Osteocyte (in vitro differentiated cells): Measurements from ENCODE around the gene FBXO10. TPM values are rescaled to one million over a fixed set of nuclear protein-coding genes. Genes with fewer than 3 reads are reported as not detected.

ENCODE experiments used
- DNase-seq: peaks from one replicate; pipeline ENCODE4 v3.0.0; 2021; ENCODE audit warnings: mixed read lengths; ENCODE audit not compliant: unreplicated experiment; ENCODE audit errors: extremely low spot score
- H3K27ac Mint-ChIP-seq: one replicate; pipeline ENCODE4 v1.8.0; 2021; ENCODE audit warnings: mild to moderate bottlenecking, mixed read lengths; ENCODE audit not compliant: unreplicated experiment
- H3K27me3 Mint-ChIP-seq: one replicate; pipeline ENCODE4 v1.8.0; 2021; ENCODE audit warnings: mixed read lengths; ENCODE audit not compliant: unreplicated experiment
- H3K36me3 Mint-ChIP-seq: one replicate; pipeline ENCODE4 v1.8.0; 2021; ENCODE audit warnings: mixed read lengths; ENCODE audit not compliant: unreplicated experiment
- H3K4me1 Mint-ChIP-seq: one replicate; pipeline ENCODE4 v1.8.0; 2021; ENCODE audit warnings: mixed read lengths; ENCODE audit not compliant: unreplicated experiment
- H3K4me3 Mint-ChIP-seq: one replicate; pipeline ENCODE4 v1.8.0; 2021; ENCODE audit warnings: mild to moderate bottlenecking, moderate library complexity, mixed read lengths; ENCODE audit not compliant: unreplicated experiment
- H3K9me3 Mint-ChIP-seq: one replicate; pipeline ENCODE4 v1.8.0; 2021; ENCODE audit warnings: mixed read lengths; ENCODE audit not compliant: unreplicated experiment
- long read RNA-seq: library from polyadenylated mRNA; unstranded; transcript quantifications from one replicate; pipeline ENCODE4 v2.0.0, GENCODE V29; 2021
- total RNA-seq: library from RNA; stranded (reverse); gene quantifications from 2 replicates; pipeline ENCODE4 v1.2.1, GENCODE V29; 2021
- TF ChIP-seq, protein P1 (sequence below): fragments of 200-600 bp; sonication (generic); IDR thresholded peaks from 2 replicates; pipeline ENCODE4 v1.5.0; 2021; ENCODE audit warnings: antibody characterized with exemption, mild to moderate bottlenecking, moderate library complexity

FBXO10 gene, protein sequence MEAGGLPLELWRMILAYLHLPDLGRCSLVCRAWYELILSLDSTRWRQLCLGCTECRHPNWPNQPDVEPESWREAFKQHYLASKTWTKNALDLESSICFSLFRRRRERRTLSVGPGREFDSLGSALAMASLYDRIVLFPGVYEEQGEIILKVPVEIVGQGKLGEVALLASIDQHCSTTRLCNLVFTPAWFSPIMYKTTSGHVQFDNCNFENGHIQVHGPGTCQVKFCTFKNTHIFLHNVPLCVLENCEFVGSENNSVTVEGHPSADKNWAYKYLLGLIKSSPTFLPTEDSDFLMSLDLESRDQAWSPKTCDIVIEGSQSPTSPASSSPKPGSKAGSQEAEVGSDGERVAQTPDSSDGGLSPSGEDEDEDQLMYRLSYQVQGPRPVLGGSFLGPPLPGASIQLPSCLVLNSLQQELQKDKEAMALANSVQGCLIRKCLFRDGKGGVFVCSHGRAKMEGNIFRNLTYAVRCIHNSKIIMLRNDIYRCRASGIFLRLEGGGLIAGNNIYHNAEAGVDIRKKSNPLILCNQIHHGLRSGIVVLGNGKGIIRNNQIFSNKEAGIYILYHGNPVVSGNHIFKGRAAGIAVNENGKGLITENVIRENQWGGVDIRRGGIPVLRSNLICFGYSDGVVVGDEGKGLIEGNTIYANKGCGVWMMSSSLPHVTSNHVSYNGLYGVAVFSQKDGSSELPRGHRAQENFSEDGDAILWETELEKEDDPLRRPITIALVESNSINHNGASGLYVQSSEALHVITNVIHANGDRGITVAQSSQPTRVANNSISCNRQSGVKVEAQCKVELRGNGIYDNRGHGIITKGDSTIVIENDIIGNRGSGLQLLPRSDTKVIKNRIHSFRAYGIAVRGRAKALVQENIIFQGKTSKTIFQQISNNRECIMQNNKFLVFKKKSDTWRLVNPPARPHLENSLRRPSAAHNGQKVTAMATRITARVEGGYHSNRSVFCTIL
- total RNA-seq = 20.5 and 21.0 TPM in 2 replicates
- long read RNA-seq, partial matches to known transcripts = 7 of 8 reads
- long read RNA-seq, other reads (novel, unspliced or antisense) = 1 of 8 reads

DNA sequence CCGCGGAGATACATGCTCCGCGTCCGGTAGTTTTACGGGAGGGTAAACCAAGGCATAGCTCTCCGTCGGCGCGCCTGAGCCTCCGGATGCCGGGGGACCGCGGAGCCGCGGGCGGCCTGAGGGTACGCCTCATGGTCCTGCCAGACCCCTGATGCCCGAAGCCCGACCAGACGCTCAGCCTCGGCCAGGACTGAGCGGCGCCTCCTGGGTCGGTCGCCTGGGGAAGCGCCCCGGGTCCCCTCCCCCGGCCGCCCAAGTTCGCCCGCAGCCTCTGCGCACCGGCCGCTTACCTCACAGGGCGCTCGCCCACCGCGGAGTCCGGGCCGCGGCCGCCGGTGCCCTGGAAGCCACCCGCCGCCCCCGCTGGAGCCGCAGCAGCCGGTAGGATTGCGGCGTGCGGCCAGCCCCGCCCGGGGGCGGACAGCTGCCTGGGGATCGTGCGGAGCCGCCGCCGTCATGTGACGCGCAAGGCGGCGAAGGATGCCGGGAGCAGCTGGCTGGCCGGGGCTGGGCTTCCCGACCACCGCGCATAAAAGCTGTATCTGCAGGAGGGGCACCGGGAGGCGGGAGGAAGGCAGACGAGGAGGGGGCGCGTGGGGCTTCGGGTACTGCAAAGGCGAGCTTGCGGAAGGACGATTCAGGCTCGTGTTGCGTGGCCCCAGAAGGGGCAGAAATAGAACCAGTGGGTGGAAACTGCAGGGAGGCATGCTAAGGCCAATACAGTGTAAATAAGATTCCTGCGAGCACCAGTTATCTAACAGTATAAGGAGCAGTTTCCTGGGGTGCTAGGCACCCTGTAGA lies at the start of gene FBXO10:
Gene FBXO10, minus strand, starts transcription at position 460 of the 801 bp plus-strand sequence. CDS start 34,612 bp downstream, outside the sequence.
- H3K27me3 Mint-ChIP-seq = no peaks in the 10 kb centered on the region
- peak within 1 kb of the TSS; percentile 89 for H3K4me3 Mint-ChIP-seq
- H3K36me3 Mint-ChIP-seq = peaks cover 4% of the 10 kb centered on the region
- H3K9me3 Mint-ChIP-seq = no peaks in the 10 kb centered on the region
- peak within 1 kb of the TSS; percentile 97 for H3K27ac Mint-ChIP-seq
- peak; percentile 92 for DNase-seq
- TF ChIP-seq, protein P1, sequence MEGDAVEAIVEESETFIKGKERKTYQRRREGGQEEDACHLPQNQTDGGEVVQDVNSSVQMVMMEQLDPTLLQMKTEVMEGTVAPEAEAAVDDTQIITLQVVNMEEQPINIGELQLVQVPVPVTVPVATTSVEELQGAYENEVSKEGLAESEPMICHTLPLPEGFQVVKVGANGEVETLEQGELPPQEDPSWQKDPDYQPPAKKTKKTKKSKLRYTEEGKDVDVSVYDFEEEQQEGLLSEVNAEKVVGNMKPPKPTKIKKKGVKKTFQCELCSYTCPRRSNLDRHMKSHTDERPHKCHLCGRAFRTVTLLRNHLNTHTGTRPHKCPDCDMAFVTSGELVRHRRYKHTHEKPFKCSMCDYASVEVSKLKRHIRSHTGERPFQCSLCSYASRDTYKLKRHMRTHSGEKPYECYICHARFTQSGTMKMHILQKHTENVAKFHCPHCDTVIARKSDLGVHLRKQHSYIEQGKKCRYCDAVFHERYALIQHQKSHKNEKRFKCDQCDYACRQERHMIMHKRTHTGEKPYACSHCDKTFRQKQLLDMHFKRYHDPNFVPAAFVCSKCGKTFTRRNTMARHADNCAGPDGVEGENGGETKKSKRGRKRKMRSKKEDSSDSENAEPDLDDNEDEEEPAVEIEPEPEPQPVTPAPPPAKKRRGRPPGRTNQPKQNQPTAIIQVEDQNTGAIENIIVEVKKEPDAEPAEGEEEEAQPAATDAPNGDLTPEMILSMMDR = no peak
- peaks cover 38% of the 10 kb centered on the region for H3K4me1 Mint-ChIP-seq

DNA sequence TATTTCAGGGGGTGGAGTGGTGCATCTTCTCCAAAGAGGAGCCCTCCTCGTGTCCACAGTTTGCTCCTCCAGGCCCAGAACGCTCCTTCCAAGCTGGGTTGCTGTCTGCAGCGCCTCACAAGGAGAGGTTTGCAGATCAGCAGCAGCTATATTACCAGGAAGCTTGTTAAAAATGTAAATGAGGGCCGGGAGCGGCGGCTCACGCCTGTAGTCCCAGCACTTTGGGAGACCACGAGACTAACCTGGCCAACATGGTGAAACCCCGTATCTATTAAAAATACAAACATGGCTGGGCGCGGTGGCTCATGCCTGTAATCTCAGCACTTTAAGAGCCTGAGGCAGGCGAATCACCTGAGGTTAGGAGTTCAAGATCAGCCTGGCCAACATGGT lies 49.6 kb upstream of the FBXO10 start:
- TF ChIP-seq, protein P1 = no peak
- no peak overlapping the region for H3K4me3 Mint-ChIP-seq
- no peak overlapping the region for H3K27ac Mint-ChIP-seq
- H3K4me1 Mint-ChIP-seq = no peaks in the 10 kb centered on the region
- peaks cover 52% of the 10 kb centered on the region for H3K27me3 Mint-ChIP-seq
- no peak for DNase-seq
- no peaks in the 10 kb centered on the region for H3K36me3 Mint-ChIP-seq
- H3K9me3 Mint-ChIP-seq = no peaks in the 10 kb centered on the region

DNA sequence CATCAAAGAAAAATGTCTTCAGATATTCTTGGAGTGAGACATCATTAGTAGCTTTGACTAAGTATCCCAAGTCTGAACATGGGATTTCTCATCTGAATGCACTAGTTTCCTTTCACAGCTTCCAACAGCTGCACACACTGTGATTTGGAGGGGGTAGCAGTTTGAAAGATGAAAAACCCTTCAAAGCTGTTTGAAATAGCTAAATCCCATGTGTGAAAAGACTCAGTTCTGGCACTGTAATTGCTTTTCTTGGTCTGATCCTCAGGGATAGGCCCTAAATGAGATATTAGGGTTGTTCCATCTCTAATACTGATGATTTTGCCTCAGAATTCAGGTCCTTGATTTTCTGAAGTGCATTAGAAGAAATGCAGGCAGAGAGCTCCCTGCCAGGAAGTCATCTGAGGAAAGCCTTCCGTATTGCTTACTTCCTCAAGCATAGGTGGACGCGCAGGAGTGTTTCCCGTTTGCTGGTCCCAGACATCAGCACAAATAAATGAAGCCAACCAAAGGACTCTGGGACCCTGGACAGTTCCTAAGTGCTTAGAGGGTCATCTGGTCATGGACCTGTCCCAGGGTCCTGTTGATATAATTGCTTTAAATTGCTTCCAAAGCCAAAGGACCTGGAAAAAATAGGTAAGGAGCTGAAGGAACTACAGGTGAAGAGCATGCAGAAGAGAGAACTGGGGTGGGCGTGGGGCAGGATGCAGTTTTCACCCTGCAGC lies 49.0 kb upstream of the FBXO10 start:
- no peaks in the 10 kb centered on the region for H3K4me1 Mint-ChIP-seq
- H3K27ac Mint-ChIP-seq = no peak overlapping the region
- no peaks in the 10 kb centered on the region for H3K9me3 Mint-ChIP-seq
- H3K27me3 Mint-ChIP-seq = peaks cover 50% of the 10 kb centered on the region
- H3K4me3 Mint-ChIP-seq = no peak overlapping the region
- DNase-seq = no peak
- TF ChIP-seq, protein P1 = no peak
- no peaks in the 10 kb centered on the region for H3K36me3 Mint-ChIP-seq

DNA sequence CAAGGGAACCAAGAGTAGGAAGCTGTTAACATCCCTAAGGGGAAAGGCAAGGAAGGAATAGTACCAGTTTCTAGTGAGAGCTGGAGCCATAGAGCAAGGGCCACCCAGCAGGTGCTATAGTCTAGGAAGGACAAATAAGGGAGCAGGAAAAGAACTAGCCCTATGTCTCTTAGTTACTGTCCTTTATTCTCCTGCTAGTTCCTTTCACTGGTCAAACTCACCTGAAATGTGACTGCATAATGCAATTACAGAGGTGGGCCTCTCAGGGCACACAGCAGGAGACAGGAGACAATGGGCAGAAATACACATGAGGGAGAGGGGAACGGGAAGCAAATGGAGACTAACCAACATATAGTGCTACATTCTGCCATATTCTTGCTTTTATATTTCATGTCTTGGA lies 47.9 kb upstream of the FBXO10 start:
- peaks cover 47% of the 10 kb centered on the region for H3K27me3 Mint-ChIP-seq

More for the DNA sequence above, 47.9 kb upstream of the FBXO10 start:
- Mint-ChIP-seq H3K4me3 (no peak overlapping the region), H3K27ac (no peak overlapping the region), H3K36me3 (no peaks in the 10 kb centered on the region), H3K9me3 (no peaks in the 10 kb centered on the region), H3K4me1 (no peaks in the 10 kb centered on the region)
- no peak for DNase-seq
- TF ChIP-seq, protein P1 = no peak
